Keratinocyte (primary cell): ENCODE measurements around the gene ENTPD6. TPM values are rescaled to one million over a fixed set of nuclear protein-coding genes. Genes with fewer than 3 reads are reported as not detected.
"Not testable (repeated sequence)": the region's sequence is repeated elsewhere in the genome, so short reads cannot be mapped to it uniquely, and the experiment has no call there.

Source experiments
- DNase-seq: peaks from one replicate; pipeline ENCODE4 v3.0.0-alpha.2; 2011; ENCODE audit warnings: low read depth, missing footprints, low spot score
- FAIRE-seq: peaks from 2 replicates; lab custom pipeline; 2011; peaks lifted over from hg19 to GRCh38; lab: Jason Lieb, UNC
- H2AFZ ChIP-seq: 2 replicates; pipeline ENCODE4 v1.6.0; 2012; ENCODE audit warnings: low read length, control low read depth, inconsistent platforms; ENCODE audit not compliant: control insufficient read depth
- H3K27ac ChIP-seq: 2 replicates; pipeline ENCODE4 v1.5.1; 2011; ENCODE audit warnings: low read length; ENCODE audit not compliant: control insufficient read depth, insufficient read depth
- H3K27me3 ChIP-seq: 3 replicates; pipeline ENCODE4 v1.6.0; 2011; ENCODE audit warnings: low read length; ENCODE audit not compliant: control insufficient read depth, insufficient read depth; ENCODE audit errors: extremely low read depth
- H3K36me3 ChIP-seq, 2 experiments: 2 replicates in 1 of 2; 3 replicates in 1 of 2; pipeline ENCODE4 v1.5.1; 2011; ENCODE audit warnings: low read length in 2 of 2, mild to moderate bottlenecking in 1 of 2; ENCODE audit not compliant: control insufficient read depth in 2 of 2, insufficient read depth in 2 of 2; ENCODE audit errors: extremely low read depth in 1 of 2
- H3K4me1 ChIP-seq: 3 replicates; pipeline ENCODE4 v1.5.1; 2011; ENCODE audit warnings: low read length; ENCODE audit not compliant: control insufficient read depth, insufficient read depth; ENCODE audit errors: extremely low read depth
- H3K4me2 ChIP-seq: 3 replicates; pipeline ENCODE4 v1.6.0; 2011; ENCODE audit warnings: low read depth, low read length; ENCODE audit not compliant: control insufficient read depth, insufficient read depth; ENCODE audit errors: extremely low read depth
- H3K4me3 ChIP-seq, 3 experiments: fragments of 200-600 bp in 1 of 3; sonication (generic) in 1 of 3; 2 replicates in 2 of 3; 3 replicates in 1 of 3; pipeline ENCODE4 v1.5.1; 2011 to 2016; ENCODE audit warnings: low read length in 3 of 3, mild to moderate bottlenecking in 3 of 3, control low read depth in 2 of 3, inconsistent platforms in 1 of 3, low read depth in 1 of 3, mixed read lengths in 1 of 3, mixed run types in 1 of 3, moderate library complexity in 1 of 3; ENCODE audit not compliant: control insufficient read depth in 2 of 3, insufficient read depth in 2 of 3; ENCODE audit errors: extremely low read depth in 1 of 3
- H3K79me2 ChIP-seq: 2 replicates; pipeline ENCODE4 v1.6.0; 2012; ENCODE audit warnings: low read length; ENCODE audit not compliant: control insufficient read depth, insufficient read depth
- H3K9ac ChIP-seq: 3 replicates; pipeline ENCODE4 v1.6.0; 2011; ENCODE audit warnings: low read length; ENCODE audit not compliant: control insufficient read depth, insufficient read depth; ENCODE audit errors: extremely low read depth
- H3K9me1 ChIP-seq: 3 replicates; pipeline ENCODE4 v1.6.0; 2011; ENCODE audit warnings: low read length; ENCODE audit not compliant: control insufficient read depth, insufficient read depth; ENCODE audit errors: extremely low read depth
- H3K9me3 ChIP-seq: 2 replicates; pipeline ENCODE4 v1.5.1; 2012; ENCODE audit warnings: low read depth, low read length; ENCODE audit not compliant: control insufficient read depth
- H4K20me1 ChIP-seq: 3 replicates; pipeline ENCODE4 v1.6.0; 2011; ENCODE audit warnings: low read length; ENCODE audit not compliant: control insufficient read depth, insufficient read depth; ENCODE audit errors: extremely low read depth
- EZH2 ChIP-seq: IDR thresholded peaks from one replicate; pipeline ENCODE4 v1.6.1; 2012; ENCODE audit warnings: inconsistent platforms, mild to moderate bottlenecking, low read length, moderate library complexity
- dilution Hi-C: fragments of 300-500 bp; cut with MboI; formaldehyde crosslinking; loops from one replicate; pipeline ENCODE4 v1.7.0; 2020; ENCODE audit warnings: low sequenced_read_pairs; ENCODE audit not compliant: extremely low pct_ligation_motif_present
- polyA plus RNA-seq, 5 experiments: library from polyadenylated mRNA; depleted of rRNA in 3 of 5; stranded (reverse) in 3 of 5; stranded (forward) in 1 of 5; unstranded in 1 of 5; fragments of >200 nt; gene quantifications; 1 replicate in 1 of 5; 2 replicates in 3 of 5; 3 replicates in 1 of 5; pipeline versions ENCODE4 v1.2.1 to v1.2.3, GENCODE V29; 2011 to 2012; ENCODE audit warnings: missing spikeins in 2 of 5, low read depth in 1 of 5, low replicate concordance in 1 of 5
- TF ChIP-seq, protein P1 (sequence below), 3 experiments: IDR thresholded peaks in 1 of 3; conservative IDR thresholded peaks in 1 of 3; optimal IDR thresholded peaks in 1 of 3; 2 replicates in 2 of 3; 3 replicates in 1 of 3; pipeline versions ENCODE3 to v1.5.1; 2011; ENCODE audit warnings: low read length in 3 of 3, mild to moderate bottlenecking in 3 of 3, moderate library complexity in 2 of 3, control low read depth in 1 of 3, inconsistent platforms in 1 of 3; ENCODE audit not compliant: insufficient read depth in 2 of 3; ENCODE audit errors: extremely low read depth in 1 of 3

ENTPD6 gene
- polyA plus RNA-seq, 1 donor (not counting 4 experiments of a cell fraction or from before 2014, with no cell fraction given): 57.8 TPM

- no peaks in the 10 kb centered on the region for H3K79me2 ChIP-seq
- no peak overlapping the region for H3K27ac ChIP-seq
- H3K9me3 ChIP-seq: no peaks in the 10 kb centered on the region
- H3K9me1 ChIP-seq: no peaks in the 10 kb centered on the region
- no peak for TF ChIP-seq EZH2
- TF ChIP-seq, protein P1, sequence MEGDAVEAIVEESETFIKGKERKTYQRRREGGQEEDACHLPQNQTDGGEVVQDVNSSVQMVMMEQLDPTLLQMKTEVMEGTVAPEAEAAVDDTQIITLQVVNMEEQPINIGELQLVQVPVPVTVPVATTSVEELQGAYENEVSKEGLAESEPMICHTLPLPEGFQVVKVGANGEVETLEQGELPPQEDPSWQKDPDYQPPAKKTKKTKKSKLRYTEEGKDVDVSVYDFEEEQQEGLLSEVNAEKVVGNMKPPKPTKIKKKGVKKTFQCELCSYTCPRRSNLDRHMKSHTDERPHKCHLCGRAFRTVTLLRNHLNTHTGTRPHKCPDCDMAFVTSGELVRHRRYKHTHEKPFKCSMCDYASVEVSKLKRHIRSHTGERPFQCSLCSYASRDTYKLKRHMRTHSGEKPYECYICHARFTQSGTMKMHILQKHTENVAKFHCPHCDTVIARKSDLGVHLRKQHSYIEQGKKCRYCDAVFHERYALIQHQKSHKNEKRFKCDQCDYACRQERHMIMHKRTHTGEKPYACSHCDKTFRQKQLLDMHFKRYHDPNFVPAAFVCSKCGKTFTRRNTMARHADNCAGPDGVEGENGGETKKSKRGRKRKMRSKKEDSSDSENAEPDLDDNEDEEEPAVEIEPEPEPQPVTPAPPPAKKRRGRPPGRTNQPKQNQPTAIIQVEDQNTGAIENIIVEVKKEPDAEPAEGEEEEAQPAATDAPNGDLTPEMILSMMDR (optimal IDR thresholded peaks at IDR 0.05 in 1 of 3, IDR thresholded peaks at IDR 0.05 in 1 of 3, conservative IDR thresholded peaks at IDR 0.05 in 1 of 3; ENCODE audit: extremely low read depth in 1 of 3, insufficient read depth in 2 of 3, low read length in 3 of 3): no peak
- DNase-seq (no peak), FAIRE-seq (no peak)
- no peak overlapping the region for H2AFZ ChIP-seq
- H3K4me2 ChIP-seq: no peak overlapping the region
- dilution Hi-C loops: no loop called here
- H3K4me1 ChIP-seq: no peaks in the 10 kb centered on the region
- H3K4me3 ChIP-seq: no peak overlapping the region
- peaks cover 5% of the 10 kb centered on the region for H3K27me3 ChIP-seq
- no peaks in the 10 kb centered on the region for H4K20me1 ChIP-seq
- no peaks in the 10 kb centered on the region for H3K36me3 ChIP-seq
- H3K9ac ChIP-seq: no peak overlapping the region
Observed at GRCh38 chr20:25160897-25161296, 34.6 kb upstream of the ENTPD6 start.

- H3K36me3 ChIP-seq: no peaks in the 10 kb centered on the region
- TF ChIP-seq, protein P1 (optimal IDR thresholded peaks at IDR 0.05 in 1 of 3, IDR thresholded peaks at IDR 0.05 in 1 of 3, conservative IDR thresholded peaks at IDR 0.05 in 1 of 3; ENCODE audit: extremely low read depth in 1 of 3, insufficient read depth in 2 of 3, low read length in 3 of 3): no peak
- TF ChIP-seq EZH2: no peak
- peaks cover 5% of the 10 kb centered on the region for H3K27me3 ChIP-seq
- no peak overlapping the region for H3K4me2 ChIP-seq
- H3K9me3 ChIP-seq: no peaks in the 10 kb centered on the region
- no peak for DNase-seq
- H4K20me1 ChIP-seq: no peaks in the 10 kb centered on the region
- no peak overlapping the region for H3K27ac ChIP-seq
- H3K4me1 ChIP-seq: no peaks in the 10 kb centered on the region
- H3K9ac ChIP-seq: no peak overlapping the region
- dilution Hi-C loops: no loop called here
- H3K9me1 ChIP-seq: no peaks in the 10 kb centered on the region
- no peaks in the 10 kb centered on the region for H3K79me2 ChIP-seq
- no peak for FAIRE-seq
- H3K4me3 ChIP-seq: no peak overlapping the region
- H2AFZ ChIP-seq: no peak overlapping the region
Observed at GRCh38 chr20:25165128-25165527, 30.4 kb upstream of the ENTPD6 start.

GRCh38 chr20:25166105-25166782, 29.3 kb upstream of the ENTPD6 start:
- H3K9me3 ChIP-seq, H2AFZ ChIP-seq, dilution Hi-C loops, H3K79me2 ChIP-seq, H3K36me3 ChIP-seq, DNase-seq, H4K20me1 ChIP-seq, H3K9me1 ChIP-seq, H3K4me1 ChIP-seq, H3K27ac ChIP-seq, FAIRE-seq, H3K9ac ChIP-seq, H3K4me2 ChIP-seq, H3K4me3 ChIP-seq, H3K27me3 ChIP-seq: not testable (repeated sequence)
